IMR-90 (cell line): ENCODE data around the gene CHD6. TPM values are rescaled to one million over a fixed set of nuclear protein-coding genes. Genes with fewer than 3 reads are reported as not detected.

Source experiments
- ATAC-seq: fragments of 200-7000 bp; cut with Tn5 transposase; 2 replicates; pipeline ENCODE4 v1.9.1; 2020; ENCODE audit warnings: low read depth, mild to moderate bottlenecking, moderate library complexity
- BruUV-seq: library from RNA; stranded (reverse); fragments of 400-500 nt; replicated peaks from 2 replicates; lab custom pipeline; 2021; lab: Mats Ljungman, UMichigan
- CTCF ChIA-PET: fragments of 300-600 bp; formaldehyde crosslinking; extraction: SDS; loops from one replicate; lab custom pipeline; 2021; ENCODE audit warnings: antibody characterized with exemption; lab: Yijun Ruan, JAX
- POLR2A ChIA-PET: fragments of 300-600 bp; sonication (Branson Sonifier 250); formaldehyde crosslinking; loops from one replicate; lab custom pipeline; 2022; ENCODE audit warnings: antibody characterized with exemption; ENCODE audit not compliant: unreplicated experiment; lab: Charles Lee
- DNase-seq: peaks from one replicate; pipeline ENCODE4 v3.0.0; 2013
- H2AFZ ChIP-seq: replicated peaks from 2 replicates; pipeline ENCODE3; 2013; ENCODE audit warnings: low read length, mild to moderate bottlenecking; ENCODE audit not compliant: poor library complexity
- H2AK5ac ChIP-seq: 2 replicates; pipeline ENCODE4 v1.6.1; 2013; ENCODE audit warnings: low read depth, low read length, inconsistent platforms
- H2AK9ac ChIP-seq: replicated peaks from 2 replicates; pipeline ENCODE3; 2013; ENCODE audit warnings: mild to moderate bottlenecking, low read depth, low read length, moderate library complexity; ENCODE audit not compliant: poor library complexity
- H2BK120ac ChIP-seq: 2 replicates; pipeline ENCODE4 v1.6.1; 2013; ENCODE audit warnings: low read depth, low read length, inconsistent platforms
- H2BK15ac ChIP-seq: 3 replicates; pipeline ENCODE4 v1.6.1; 2013; ENCODE audit warnings: low read depth, low read length, inconsistent platforms
- H2BK20ac ChIP-seq: 2 replicates; pipeline ENCODE4 v1.6.1; 2013; ENCODE audit warnings: low read depth, mild to moderate bottlenecking, inconsistent platforms, low read length, moderate library complexity
- H2BK5ac ChIP-seq: 2 replicates; pipeline ENCODE4 v1.6.1; 2013; ENCODE audit warnings: mild to moderate bottlenecking, low read depth, low read length, inconsistent platforms; ENCODE audit not compliant: poor library complexity, severe bottlenecking
- H3K14ac ChIP-seq: replicated peaks from 2 replicates; pipeline ENCODE4 v1.6.1; 2013; ENCODE audit warnings: low read depth, low read length, inconsistent platforms
- H3K18ac ChIP-seq: 2 replicates; pipeline ENCODE4 v1.6.1; 2013; ENCODE audit warnings: low read depth, low read length, control low read depth
- H3K23ac ChIP-seq: 2 replicates; pipeline ENCODE4 v1.6.1; 2013; ENCODE audit warnings: low read depth, low read length, inconsistent platforms
- H3K27ac ChIP-seq: 2 replicates; pipeline ENCODE4 v1.5.1; 2013; ENCODE audit warnings: mild to moderate bottlenecking, control low read depth, low read length; ENCODE audit not compliant: insufficient read depth
- H3K27me3 ChIP-seq: 2 replicates; pipeline ENCODE4 v1.6.1; 2013; ENCODE audit warnings: low read length; ENCODE audit not compliant: control insufficient read depth, insufficient read depth
- H3K36me3 ChIP-seq: 2 replicates; pipeline ENCODE4 v1.6.1; 2013; ENCODE audit warnings: low read length, mixed read lengths; ENCODE audit not compliant: control insufficient read depth, insufficient read depth
- H3K4ac ChIP-seq: 2 replicates; pipeline ENCODE4 v1.6.1; 2013; ENCODE audit warnings: low read depth, low read length, inconsistent platforms
- H3K4me1 ChIP-seq: 2 replicates; pipeline ENCODE4 v1.6.1; 2013; ENCODE audit warnings: low read length, mixed read lengths; ENCODE audit not compliant: control insufficient read depth, insufficient read depth
- H3K4me2 ChIP-seq: 2 replicates; pipeline ENCODE4 v1.6.1; 2013; ENCODE audit warnings: low read depth, mild to moderate bottlenecking, control low read depth, low read length, moderate library complexity
- H3K4me3 ChIP-seq: 2 replicates; pipeline ENCODE4 v1.5.1; 2013; ENCODE audit warnings: low read depth, mild to moderate bottlenecking, control low read depth, low read length, moderate library complexity; ENCODE audit not compliant: insufficient read depth
- H3K56ac ChIP-seq: 2 replicates; pipeline ENCODE4 v1.6.1; 2013; ENCODE audit warnings: low read length, inconsistent platforms; ENCODE audit not compliant: insufficient read depth; ENCODE audit errors: extremely low read depth
- H3K79me1 ChIP-seq, 2 experiments: 2 replicates each; pipeline ENCODE4 v1.6.1; 2013; ENCODE audit warnings: low read length in 2 of 2, inconsistent platforms in 1 of 2, low read depth in 1 of 2
- H3K9ac ChIP-seq: 2 replicates; pipeline ENCODE4 v1.6.1; 2013; ENCODE audit warnings: low read depth, low read length, control low read depth
- H3K9me1 ChIP-seq: 2 replicates; pipeline ENCODE4 v1.6.1; 2013; ENCODE audit warnings: low read length, inconsistent platforms; ENCODE audit not compliant: insufficient read depth
- H3K9me3 ChIP-seq: 2 replicates; pipeline ENCODE4 v1.6.1; 2013; ENCODE audit warnings: low read length; ENCODE audit not compliant: control insufficient read depth, insufficient read depth
- H4K20me1 ChIP-seq: 2 replicates; pipeline ENCODE4 v1.6.1; 2013; ENCODE audit warnings: low read length, inconsistent platforms; ENCODE audit not compliant: insufficient read depth
- H4K5ac ChIP-seq: 2 replicates; pipeline ENCODE4 v1.6.1; 2013; ENCODE audit warnings: mild to moderate bottlenecking, low read depth, low read length, control low read depth
- H4K8ac ChIP-seq, 2 experiments: 2 replicates each; pipeline ENCODE4 v1.6.1; 2013; ENCODE audit warnings: low read depth in 2 of 2, low read length in 2 of 2, control low read depth in 1 of 2, inconsistent platforms in 1 of 2
- H4K91ac ChIP-seq: 2 replicates; pipeline ENCODE4 v1.6.1; 2013; ENCODE audit warnings: low read depth, low read length, inconsistent platforms; ENCODE audit not compliant: insufficient read depth
- BHLHE40 ChIP-seq: fragments of 150-350 bp; IDR thresholded peaks from 2 replicates; pipeline ENCODE4 v1.6.1; 2016; ENCODE audit warnings: mild to moderate bottlenecking, low read depth, low read length
- CEBPB ChIP-seq: IDR thresholded peaks from 2 replicates; pipeline ENCODE4 v1.6.1; 2012; ENCODE audit warnings: low read depth, low read length, improper control_type of control experiment
- CHD1 ChIP-seq: IDR thresholded peaks from 2 replicates; pipeline ENCODE4 v1.6.1; 2012; ENCODE audit warnings: low read depth, low read length, improper control_type of control experiment
- CTCF ChIP-seq: conservative IDR thresholded peaks from 2 replicates; pipeline ENCODE4 v1.5.1; 2012; ENCODE audit warnings: mild to moderate bottlenecking, low read depth, low read length, improper control_type of control experiment
- ELK1 ChIP-seq: fragments of 150-350 bp; IDR thresholded peaks from 2 replicates; pipeline ENCODE4 v1.6.1; 2016; ENCODE audit warnings: low read depth, mild to moderate bottlenecking, low read length, moderate library complexity, borderline replicate concordance
- FOS ChIP-seq: fragments of 150-350 bp; IDR thresholded peaks from 2 replicates; pipeline ENCODE4 v1.6.1; 2016; ENCODE audit warnings: low read depth, low read length
- MAFK ChIP-seq: IDR thresholded peaks from 2 replicates; pipeline ENCODE4 v1.6.1; 2012; ENCODE audit warnings: low read depth, low read length, improper control_type of control experiment
- MAZ ChIP-seq: IDR thresholded peaks from 2 replicates; pipeline ENCODE4 v1.6.1; 2012; ENCODE audit warnings: low read depth, mild to moderate bottlenecking, low read length, improper control_type of control experiment, moderate library complexity, borderline replicate concordance
- MXI1 ChIP-seq: IDR thresholded peaks from 2 replicates; pipeline ENCODE4 v1.6.1; 2012; ENCODE audit warnings: low read depth, mild to moderate bottlenecking, low read length, moderate library complexity, borderline replicate concordance
- NFE2L2 ChIP-seq: fragments of 150-350 bp; IDR thresholded peaks from 2 replicates; pipeline ENCODE4 v1.6.1; 2016; ENCODE audit warnings: low read depth, mild to moderate bottlenecking, low read length
- POLR2A ChIP-seq: IDR thresholded peaks from 2 replicates; pipeline ENCODE4 v1.6.1; 2012; ENCODE audit warnings: mild to moderate bottlenecking, low read depth, low read length
- RAD21 ChIP-seq: IDR thresholded peaks from 2 replicates; pipeline ENCODE4 v1.6.1; 2012; ENCODE audit warnings: low read length, improper control_type of control experiment
- RCOR1 ChIP-seq: IDR thresholded peaks from 2 replicates; pipeline ENCODE4 v1.6.1; 2012; ENCODE audit warnings: mild to moderate bottlenecking, low read length, improper control_type of control experiment; ENCODE audit not compliant: insufficient replicate concordance
- RFX5 ChIP-seq: IDR thresholded peaks from 2 replicates; pipeline ENCODE4 v1.8.0; 2012; ENCODE audit warnings: low read depth, mild to moderate bottlenecking, low read length, moderate library complexity
- SMC3 ChIP-seq: fragments of 150-350 bp; IDR thresholded peaks from 2 replicates; pipeline ENCODE4 v1.6.1; 2016; ENCODE audit warnings: low read depth, mild to moderate bottlenecking, antibody characterized with exemption, low read length, moderate library complexity
- USF2 ChIP-seq: fragments of 150-350 bp; IDR thresholded peaks from 2 replicates; pipeline ENCODE4 v1.6.1; 2017; ENCODE audit warnings: mild to moderate bottlenecking, antibody characterized with exemption, low read length, low read depth
- WGBS, 2 experiments: methylation state at CpG; one replicate each; pipeline versions ENCODE4 v1.1.5 to v1.1.7; 2013; ENCODE audit warnings: missing lambda C conversion rate in 2 of 2; ENCODE audit not compliant: insufficient read length in 1 of 2; ENCODE audit errors: extremely low coverage in 2 of 2; 5-methylcytosine and 5-hydroxymethylcytosine counted together
- dilution Hi-C: fragments of 300-500 bp; cut with HindIII; formaldehyde crosslinking; loops from one replicate; pipeline ENCODE4 v1.14.3; 2018; ENCODE audit warnings: low sequenced_read_pairs; ENCODE audit not compliant: unreplicated experiment
- in situ Hi-C: fragments of 300-500 bp; cut with MboI; formaldehyde crosslinking; loops from 3 replicates; pipeline ENCODE4 v1.14.3; 2019; ENCODE audit warnings: low sequenced_read_pairs, inconsistent platforms, mixed read lengths
- intact Hi-C: fragments of 100-400 bp; cut with micrococcal nuclease; formaldehyde crosslinking; loops from 2 replicates; pipeline ENCODE4 v1.10.0; 2022
- polyA plus RNA-seq, 3 experiments: library from polyadenylated mRNA; depleted of rRNA; stranded (reverse); fragments of >200 nt; gene quantifications; 2 replicates each; pipeline ENCODE4 v1.2.3, GENCODE V29; 2012; ENCODE audit warnings: low replicate concordance in 1 of 3
- total RNA-seq: library from RNA; depleted of rRNA; stranded (reverse); fragments of >200 nt; gene quantifications from 2 replicates; pipeline ENCODE4 v1.2.3, GENCODE V29; 2012

CHD6 gene
- total and polyA plus RNA-seq, 2 of the 4 experiments (the other 2 are of a cell fraction), result 8.8 to 26.7 TPM

- in situ Hi-C loops, result no loop called here
- no TSS peak for BruUV-seq
Measured at GRCh38 chr20:41655962-41656618, 37.9 kb upstream of the CHD6 start.

More at GRCh38 chr20:41655962-41656618, 37.9 kb upstream of the CHD6 start:
- no peak for ATAC-seq
- no CpG with 5 or more reads among the region's 3 CpGs for WGBS, 2 experiments
- no peak overlapping the region for H2BK15ac ChIP-seq
- no peak for TF ChIP-seq NFE2L2
- no peak for TF ChIP-seq RAD21
- TF ChIP-seq MXI1, result no peak
- TF ChIP-seq MAFK, result no peak
- TF ChIP-seq POLR2A, result no peak
- no peak for TF ChIP-seq CTCF
- TF ChIP-seq BHLHE40, result no peak
- TF ChIP-seq FOS, result no peak
- TF ChIP-seq RFX5, result no peak
- TF ChIP-seq MAZ, result no peak
- no peak for TF ChIP-seq ELK1
- TF ChIP-seq CEBPB, result no peak
- no peak for TF ChIP-seq USF2
- TF ChIP-seq RCOR1, result no peak
- no peak for TF ChIP-seq SMC3
- no peak for TF ChIP-seq CHD1
- no peak overlapping the region for H3K23ac ChIP-seq
- H3K18ac ChIP-seq, result no peak overlapping the region
- H3K9me3 ChIP-seq, result no peaks in the 10 kb centered on the region
- H3K56ac ChIP-seq, result no peak overlapping the region
- H3K4me2 ChIP-seq, result no peak overlapping the region
- H3K27ac ChIP-seq, result no peak overlapping the region
- intact Hi-C loops, result no loop called here
- H3K27me3 ChIP-seq, result peaks cover 4% of the 10 kb centered on the region
- H3K4me3 ChIP-seq, result no peak overlapping the region
- H3K4ac ChIP-seq, result no peak overlapping the region
- H3K36me3 ChIP-seq, result no peaks in the 10 kb centered on the region
- H3K9me1 ChIP-seq, result no peaks in the 10 kb centered on the region
- H2AFZ ChIP-seq, result no peak overlapping the region
- no peak overlapping the region for H2BK120ac ChIP-seq
- H3K14ac ChIP-seq, result no peak overlapping the region
- no peak overlapping the region for H3K9ac ChIP-seq
- no peak overlapping the region for H2AK5ac ChIP-seq
- DNase-seq, result no peak
- CTCF ChIA-PET, result no interaction called here
- no peak overlapping the region for H2AK9ac ChIP-seq
- no peak overlapping the region for H2BK20ac ChIP-seq
- H3K79me1 ChIP-seq, result no peaks in the 10 kb centered on the region
- no peak overlapping the region for H4K8ac ChIP-seq
- H3K4me1 ChIP-seq, result no peaks in the 10 kb centered on the region
- no peak overlapping the region for H2BK5ac ChIP-seq
- no peaks in the 10 kb centered on the region for H4K20me1 ChIP-seq
- dilution Hi-C loops, result no loop called here
- no peak overlapping the region for H4K5ac ChIP-seq
- POLR2A ChIA-PET, result no interaction called here
- no peak overlapping the region for H4K91ac ChIP-seq
